ENCODE measurements around the gene ADARB2. TPM values are rescaled to one million over a fixed set of nuclear protein-coding genes. Genes with fewer than 3 reads are reported as not detected.

ADARB2 gene
- total RNA-seq = not detected in 2 replicates

GRCh38 chr10:1737222-1738061 is at the start of gene ADARB2:
TSS of gene ADARB2 (minus strand) at chr10:1737525.

